SH-SY5Y (cell line): ENCODE results near the gene PRXL2A.

ENCODE experiments used
- GATA2 ChIP-seq: IDR thresholded peaks from 2 replicates; pipeline ENCODE4 v1.6.1; 2011; ENCODE audit warnings: mild to moderate bottlenecking, low read depth, low read length
- GATA3 ChIP-seq: IDR thresholded peaks from 2 replicates; pipeline ENCODE4 v1.6.1; 2011; ENCODE audit warnings: low read depth, mild to moderate bottlenecking, low read length, moderate library complexity

DNA sequence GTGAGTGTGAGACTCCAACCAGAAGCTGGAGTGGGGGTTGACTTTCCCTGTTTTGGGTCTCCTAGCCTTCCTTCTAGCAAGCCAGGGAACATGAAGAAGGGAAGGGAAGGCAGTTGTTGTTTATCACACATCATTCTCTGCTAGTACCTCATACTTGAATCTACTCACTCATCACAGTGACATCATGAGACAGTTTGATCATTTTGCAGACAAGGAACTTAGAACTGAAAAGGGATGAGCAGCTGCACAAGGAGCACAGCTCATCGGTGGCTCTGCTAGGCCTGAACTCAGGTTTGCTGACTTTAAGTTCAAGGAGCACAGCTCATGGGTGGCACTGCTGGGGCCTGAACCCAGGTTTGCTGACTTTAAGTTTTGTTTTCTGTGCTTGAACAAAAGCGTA lies 19.2 kb downstream of the PRXL2A start:
- TF ChIP-seq GATA2 (no peak), GATA3 (no peak)
